Measurements from ENCODE around the gene UBD. TPM values are rescaled to one million over a fixed set of nuclear protein-coding genes. Genes with fewer than 3 reads are reported as not detected.

Gene UBD
- total RNA-seq, 1 experiment from 2014 or later, result not detected

- BruUV-seq (replicated peaks), result no TSS peak
- no peak overlapping the region for H3K9ac ChIP-seq (ENCODE audit: low read length)
- TF ChIP-seq POLR2AphosphoS5 (IDR thresholded peaks at IDR 0.05; ENCODE audit: low read depth, low read length) (no peak), CEBPB (IDR thresholded peaks at IDR 0.05; ENCODE audit: low read depth) (no peak), CBX3 (IDR thresholded peaks at IDR 0.05; ENCODE audit: low read depth) (no peak), ZFX (IDR thresholded peaks at IDR 0.05) (no peak), CTCF (IDR thresholded peaks at IDR 0.05 in 2 of 3, conservative IDR thresholded peaks at IDR 0.05 in 1 of 3; ENCODE audit: borderline replicate concordance in 1 of 3, insufficient read depth in 1 of 3, low read depth in 2 of 3, low read length in 2 of 3) (no peak), ATF3 (IDR thresholded peaks at IDR 0.05) (no peak), EGR1 (IDR thresholded peaks at IDR 0.05; ENCODE audit: low read depth) (no peak), ELF1 (IDR thresholded peaks at IDR 0.05; ENCODE audit: borderline replicate concordance, low read depth) (no peak), TCF7L2 (IDR thresholded peaks at IDR 0.05; ENCODE audit: borderline replicate concordance, extremely low read depth, insufficient read depth, insufficient read length) (no peak), ZNF274 (IDR thresholded peaks at IDR 0.05; ENCODE audit: low read depth, low read length) (no peak), POLR2A (IDR thresholded peaks at IDR 0.05; ENCODE audit: borderline replicate concordance, extremely low read depth, insufficient read depth, insufficient read length) (no peak)
- TF ChIP-seq, protein P1, sequence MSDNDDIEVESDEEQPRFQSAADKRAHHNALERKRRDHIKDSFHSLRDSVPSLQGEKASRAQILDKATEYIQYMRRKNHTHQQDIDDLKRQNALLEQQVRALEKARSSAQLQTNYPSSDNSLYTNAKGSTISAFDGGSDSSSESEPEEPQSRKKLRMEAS (IDR thresholded peaks at IDR 0.05), result no peak
- no peaks in the 10 kb centered on the region for H3K9me3 ChIP-seq (ENCODE audit: control insufficient read depth in 1 of 2, insufficient read depth in 1 of 2, low read depth in 1 of 2, low read length in 2 of 2)
- H3K4me3 ChIP-seq (replicated peaks in 1 of 2; ENCODE audit: low read depth in 1 of 2, low read length in 2 of 2), result no peak overlapping the region
- H2AFZ ChIP-seq (ENCODE audit: low read depth, low read length, poor library complexity, severe bottlenecking), result no peak overlapping the region
- H3K4me1 ChIP-seq (ENCODE audit: control insufficient read depth in 1 of 2, insufficient read depth in 2 of 2, low read length in 2 of 2), result no peaks in the 10 kb centered on the region
- H3K4me2 ChIP-seq (ENCODE audit: low read length), result no peak overlapping the region
- no peaks in the 10 kb centered on the region for H3K9me2 ChIP-seq (ENCODE audit: insufficient read depth)
- H3K36me3 ChIP-seq (ENCODE audit: control insufficient read depth in 1 of 2, insufficient read depth in 2 of 2, low read length in 2 of 2), result no peaks in the 10 kb centered on the region
- DNase-seq (ENCODE audit: low read depth, low spot score) (no peak), ATAC-seq (no peak)
- H3K27ac ChIP-seq (ENCODE audit: low read depth, low read length), result no peak overlapping the region
- H3K27me3 ChIP-seq (ENCODE audit: insufficient read depth, low read length), result no peaks in the 10 kb centered on the region
- ChIA-PET RAD21 (ENCODE audit: low non-redundant PET in 1 of 2, low total read pairs in 2 of 2, uncharacterized antibody in 2 of 2, unreplicated experiment in 2 of 2) (no interaction called here), CTCF (no interaction called here), POLR2A (no interaction called here)
- H3K79me2 ChIP-seq (ENCODE audit: insufficient read depth, low read length), result no peaks in the 10 kb centered on the region
- H4K20me1 ChIP-seq (ENCODE audit: insufficient read depth), result no peaks in the 10 kb centered on the region
- intact Hi-C loops (cut with micrococcal nuclease), result no loop called here
Measured at GRCh38 chr6:29524044-29524443, 35.5 kb downstream of the UBD start.

Measured in HCT116 (cell line).